ENCODE data around the gene PDE3B.
A peak's percentile ranks its signal among the peaks of the same experiment; 100 is the strongest.

PDE3B gene

DNA sequence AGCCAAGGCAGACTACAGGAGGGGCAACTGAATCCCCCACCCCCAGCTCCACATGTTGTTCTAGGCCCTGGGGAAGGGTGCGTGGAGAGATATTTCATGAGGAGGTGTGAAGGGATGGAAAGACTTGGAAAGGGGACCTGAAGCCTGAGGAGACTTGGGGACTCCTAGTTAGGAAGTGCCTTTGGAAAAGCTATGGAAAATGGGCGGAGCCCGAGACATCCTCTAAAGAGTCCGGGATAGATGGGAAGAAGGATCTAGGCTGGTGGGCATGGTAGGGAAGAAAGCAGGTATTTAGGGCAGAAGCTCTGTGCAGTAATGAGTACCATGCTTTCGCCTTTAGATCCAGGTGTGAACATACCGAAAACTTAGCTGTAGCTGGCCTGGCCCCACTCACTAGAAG lies 263.4 kb downstream of the PDE3B start:
- DNase-seq (ENCODE audit: low read depth) = no peak
- H3K4me3 ChIP-seq (ENCODE audit: low read length) = no peak overlapping the region
- TF ChIP-seq, protein P1, sequence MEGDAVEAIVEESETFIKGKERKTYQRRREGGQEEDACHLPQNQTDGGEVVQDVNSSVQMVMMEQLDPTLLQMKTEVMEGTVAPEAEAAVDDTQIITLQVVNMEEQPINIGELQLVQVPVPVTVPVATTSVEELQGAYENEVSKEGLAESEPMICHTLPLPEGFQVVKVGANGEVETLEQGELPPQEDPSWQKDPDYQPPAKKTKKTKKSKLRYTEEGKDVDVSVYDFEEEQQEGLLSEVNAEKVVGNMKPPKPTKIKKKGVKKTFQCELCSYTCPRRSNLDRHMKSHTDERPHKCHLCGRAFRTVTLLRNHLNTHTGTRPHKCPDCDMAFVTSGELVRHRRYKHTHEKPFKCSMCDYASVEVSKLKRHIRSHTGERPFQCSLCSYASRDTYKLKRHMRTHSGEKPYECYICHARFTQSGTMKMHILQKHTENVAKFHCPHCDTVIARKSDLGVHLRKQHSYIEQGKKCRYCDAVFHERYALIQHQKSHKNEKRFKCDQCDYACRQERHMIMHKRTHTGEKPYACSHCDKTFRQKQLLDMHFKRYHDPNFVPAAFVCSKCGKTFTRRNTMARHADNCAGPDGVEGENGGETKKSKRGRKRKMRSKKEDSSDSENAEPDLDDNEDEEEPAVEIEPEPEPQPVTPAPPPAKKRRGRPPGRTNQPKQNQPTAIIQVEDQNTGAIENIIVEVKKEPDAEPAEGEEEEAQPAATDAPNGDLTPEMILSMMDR (IDR thresholded peaks at IDR 0.05; ENCODE audit: insufficient read depth, low read depth, low read length, missing control alignments) = no peak

DNA sequence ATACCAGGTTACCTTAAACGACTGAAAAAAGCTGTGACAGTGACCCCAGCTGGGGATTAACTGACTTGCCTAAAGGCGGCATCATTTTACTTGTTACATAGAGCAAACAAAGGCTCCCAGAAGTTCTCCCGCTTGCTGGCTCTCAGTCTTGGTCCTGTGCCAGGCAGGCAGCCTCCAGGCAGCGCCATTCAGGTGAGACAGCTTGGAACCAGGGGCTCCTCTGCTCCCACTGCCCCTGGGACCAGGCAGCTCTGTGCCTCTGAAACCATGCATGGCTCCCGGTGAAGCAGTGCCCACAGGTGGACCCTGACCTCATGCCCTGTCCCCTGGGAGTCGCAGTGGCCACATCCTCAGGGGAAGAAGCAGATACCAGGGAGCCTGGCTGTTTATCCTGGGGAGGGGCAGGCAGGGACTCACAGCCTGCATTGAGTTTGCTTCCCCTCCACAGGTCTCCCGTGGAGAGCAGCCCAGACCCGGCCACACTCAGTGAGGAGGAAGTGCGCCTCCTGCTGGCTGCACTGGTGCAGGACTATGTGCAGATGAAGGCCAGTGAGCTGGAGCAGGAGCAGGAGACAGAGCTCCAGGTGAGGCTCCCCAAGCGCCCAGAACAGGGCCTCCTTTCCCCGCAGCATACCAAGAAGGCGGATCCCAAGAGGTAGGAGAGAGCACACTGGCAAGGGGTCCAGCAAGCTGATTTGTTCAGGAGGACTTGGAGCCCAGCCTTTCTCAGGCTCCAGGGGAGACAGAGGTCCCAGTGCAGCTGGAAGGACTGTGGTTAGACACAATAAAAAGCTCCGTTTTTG lies 264.0 kb downstream of the PDE3B start:
- peak; percentile 52 for DNase-seq (ENCODE audit: low read depth)
- TF ChIP-seq, protein P1 (IDR thresholded peaks at IDR 0.05; ENCODE audit: insufficient read depth, low read depth, low read length, missing control alignments) = peak; percentile 75
- H3K4me3 ChIP-seq (ENCODE audit: low read length) = no peak overlapping the region

DNA sequence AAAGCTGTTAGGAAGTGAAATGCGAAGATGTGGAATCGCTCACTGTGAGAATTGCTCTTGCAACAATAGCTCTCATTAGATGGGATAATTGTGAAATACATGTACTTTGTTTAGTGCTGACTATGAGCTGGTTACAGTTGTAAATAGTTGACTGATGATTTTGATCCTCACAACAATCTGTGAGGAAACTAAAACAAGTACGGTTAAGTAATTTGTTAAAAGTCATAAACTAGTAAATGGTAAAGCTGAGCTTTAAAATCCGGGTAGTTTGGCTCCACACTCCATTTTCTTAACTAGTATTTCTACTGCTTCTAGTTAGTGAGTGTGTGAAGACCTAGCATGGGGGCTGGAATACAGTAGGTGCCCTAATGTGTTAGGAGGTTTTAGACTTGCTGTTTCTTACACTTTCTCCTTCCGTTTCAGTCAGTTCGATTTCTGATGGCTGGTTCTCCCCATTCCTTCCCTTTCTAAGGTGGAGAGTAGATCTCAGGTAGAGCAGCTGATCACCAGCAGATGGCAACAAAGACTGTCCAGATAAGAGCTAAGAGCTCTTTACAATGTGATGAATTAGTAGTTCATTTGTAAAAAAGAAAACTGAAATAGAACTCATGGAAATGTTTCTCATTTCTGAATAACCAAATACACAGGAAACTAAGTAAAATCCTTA lies 264.7 kb downstream of the PDE3B start:
- no peak overlapping the region for H3K4me3 ChIP-seq (ENCODE audit: low read length)

DNA sequence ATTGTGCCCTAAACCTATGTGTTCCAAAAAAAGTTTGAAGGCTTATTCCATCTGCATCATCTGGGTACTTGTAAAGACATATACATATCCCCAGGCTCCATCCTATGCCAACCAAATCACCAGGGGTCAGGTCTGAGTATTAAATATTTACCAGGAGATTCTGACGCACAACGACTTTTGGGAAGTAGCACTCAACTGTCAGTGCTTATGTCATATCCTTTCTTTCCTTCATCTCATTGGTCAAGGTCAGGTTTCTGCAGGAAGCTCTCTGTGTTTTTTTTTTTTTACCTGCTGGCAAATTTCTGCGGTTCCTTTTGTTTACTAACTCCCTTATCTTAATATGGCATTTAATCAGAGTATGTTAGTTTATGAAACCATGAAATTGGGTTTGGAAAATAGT lies 270.9 kb downstream of the PDE3B start:
- no peak for DNase-seq (ENCODE audit: low read depth)
- H3K4me3 ChIP-seq (ENCODE audit: low read length) = no peak overlapping the region
- TF ChIP-seq, protein P1 (IDR thresholded peaks at IDR 0.05; ENCODE audit: insufficient read depth, low read depth, low read length, missing control alignments) = no peak

More for the DNA sequence above, 264.7 kb downstream of the PDE3B start:
- peak; percentile 66 for DNase-seq (ENCODE audit: low read depth)
- TF ChIP-seq, protein P1 (IDR thresholded peaks at IDR 0.05; ENCODE audit: insufficient read depth, low read depth, low read length, missing control alignments) = peak; percentile 90

- DNase-seq (ENCODE audit: low read depth) = no peak
- TF ChIP-seq, protein P1 (IDR thresholded peaks at IDR 0.05; ENCODE audit: insufficient read depth, low read depth, low read length, missing control alignments) = no peak
- no peak overlapping the region for H3K4me3 ChIP-seq (ENCODE audit: low read length)
These were observed 272.8 kb downstream of the PDE3B start for GRCh38 chr11:14916403-14916802.

All from epithelial cell of esophagus (primary cell).